ENCODE measurements around the gene ARHGEF28. TPM values are rescaled to one million over a fixed set of nuclear protein-coding genes. Genes with fewer than 3 reads are reported as not detected.

The ARHGEF28 gene
- polyA plus RNA-seq, 4 donors: 44.1 to 53.1 (median 50.1) TPM

DNA sequence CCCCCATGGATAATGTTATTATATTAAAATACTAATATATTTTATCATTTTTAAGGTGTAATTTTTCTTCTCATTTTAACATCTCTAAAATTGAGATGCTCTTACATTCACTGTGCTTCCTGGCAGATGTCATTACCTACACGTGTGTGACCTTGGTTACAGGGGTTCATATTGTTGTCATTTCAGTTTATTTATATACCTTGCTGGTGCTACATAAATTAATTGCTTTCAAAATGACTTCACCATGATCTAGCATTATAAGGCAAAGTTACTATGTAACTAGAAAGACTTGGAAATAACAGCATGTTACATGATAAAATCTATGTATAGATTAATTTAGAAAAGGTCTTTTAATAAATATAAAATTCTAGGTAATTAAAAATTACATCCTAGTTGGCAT lies 60.9 kb downstream of the ARHGEF28 start:
- no peak for DNase-seq (ENCODE audit: low read depth in 4 of 4, low spot score in 3 of 4)

GRCh38 chr5:73687357-73687756 lies 61.4 kb downstream of the ARHGEF28 start:
- no peak for DNase-seq (ENCODE audit: low read depth in 4 of 4, low spot score in 3 of 4)

GRCh38 chr5:73690015-73690414 lies 64.0 kb downstream of the ARHGEF28 start:
- DNase-seq (ENCODE audit: low read depth in 4 of 4, low spot score in 3 of 4): no peak

GRCh38 chr5:73691302-73692080 lies 65.5 kb downstream of the ARHGEF28 start:
- no peak for DNase-seq (ENCODE audit: low read depth in 4 of 4, low spot score in 3 of 4)

GRCh38 chr5:73692166-73692640 lies 66.2 kb downstream of the ARHGEF28 start:
- no peak for DNase-seq (ENCODE audit: low read depth in 4 of 4, low spot score in 3 of 4)

- no peak for DNase-seq (ENCODE audit: low read depth in 4 of 4, low spot score in 3 of 4)
Observed at GRCh38 chr5:73692981-73693380, 67.0 kb downstream of the ARHGEF28 start.

- no peak for DNase-seq (ENCODE audit: low read depth in 4 of 4, low spot score in 3 of 4)
Observed at GRCh38 chr5:73693573-73694061, 67.6 kb downstream of the ARHGEF28 start.

- DNase-seq (ENCODE audit: low read depth in 4 of 4, low spot score in 3 of 4): no peak
Observed at GRCh38 chr5:73694089-73694488, 68.1 kb downstream of the ARHGEF28 start.

DNA sequence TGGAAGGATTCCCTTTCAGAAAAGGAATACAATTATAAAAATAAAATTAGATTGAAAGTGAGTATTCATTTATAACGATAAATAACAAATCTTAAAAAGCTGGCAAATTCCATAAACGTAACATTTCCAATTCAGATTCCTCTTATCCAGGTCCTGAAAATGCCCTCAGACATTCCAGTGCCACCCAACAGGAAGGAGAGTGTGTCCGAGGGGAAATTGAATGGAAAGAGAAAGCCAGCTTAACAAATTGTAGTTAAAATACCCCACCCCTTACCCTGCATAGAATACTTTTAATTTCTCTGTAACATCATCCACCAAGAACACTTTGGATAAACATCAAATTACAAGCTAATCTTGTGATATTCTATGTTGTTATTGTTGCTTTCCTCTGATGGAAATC lies 72.0 kb downstream of the ARHGEF28 start:
- DNase-seq (ENCODE audit: low read depth in 4 of 4, low spot score in 3 of 4): no peak

DNA sequence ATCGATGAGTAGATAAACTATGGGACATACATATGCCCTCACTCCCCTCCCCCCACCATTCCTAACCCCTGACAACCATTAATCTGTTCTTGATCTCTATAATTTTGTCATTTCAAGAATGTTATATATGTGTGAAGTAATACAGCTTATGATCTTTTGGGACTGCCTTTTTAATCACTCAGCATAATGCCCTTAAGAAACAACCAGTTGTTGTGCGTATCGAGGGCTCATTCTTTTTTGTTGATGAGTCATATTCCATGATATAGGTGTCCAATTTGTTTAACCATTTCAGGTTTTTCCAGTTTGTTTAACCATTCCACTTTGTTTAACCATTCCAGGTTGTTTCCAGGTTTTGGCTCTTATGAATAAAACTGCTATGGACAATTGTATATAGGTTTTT lies 75.6 kb downstream of the ARHGEF28 start:
- no peak for DNase-seq (ENCODE audit: low read depth in 4 of 4, low spot score in 3 of 4)

- DNase-seq (ENCODE audit: low read depth in 4 of 4, low spot score in 3 of 4): no peak
Observed at GRCh38 chr5:73702534-73702933, 76.5 kb downstream of the ARHGEF28 start.

DNA sequence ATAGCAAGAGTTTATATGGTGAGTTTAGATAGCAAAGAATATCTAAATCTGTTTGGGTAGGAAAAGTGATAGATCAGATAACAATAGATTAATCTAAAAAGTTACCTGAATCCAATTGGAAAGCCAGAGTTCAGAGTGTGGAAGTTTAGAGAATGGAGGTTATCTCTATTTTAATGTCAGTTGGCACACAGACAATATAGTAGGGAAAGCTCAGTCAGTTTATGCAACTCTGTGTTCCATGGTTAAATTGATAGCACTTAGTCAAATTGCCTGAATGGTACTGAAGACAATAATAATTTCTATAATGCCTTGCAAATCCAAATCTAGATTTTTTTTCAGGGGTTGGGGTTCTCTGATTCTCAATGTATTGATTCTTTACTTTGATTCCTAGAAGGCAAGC lies 77.0 kb downstream of the ARHGEF28 start:
- no peak for DNase-seq (ENCODE audit: low read depth in 4 of 4, low spot score in 3 of 4)

GRCh38 chr5:73705364-73705763 lies 79.4 kb downstream of the ARHGEF28 start:
- DNase-seq (ENCODE audit: low read depth in 4 of 4, low spot score in 3 of 4): no peak

GRCh38 chr5:73706963-73707362 lies 81.0 kb downstream of the ARHGEF28 start:
- no peak for DNase-seq (ENCODE audit: low read depth in 4 of 4, low spot score in 3 of 4)

- no peak for DNase-seq (ENCODE audit: low read depth in 4 of 4, low spot score in 3 of 4)
Observed at GRCh38 chr5:73709536-73710129, 83.6 kb downstream of the ARHGEF28 start.

DNA sequence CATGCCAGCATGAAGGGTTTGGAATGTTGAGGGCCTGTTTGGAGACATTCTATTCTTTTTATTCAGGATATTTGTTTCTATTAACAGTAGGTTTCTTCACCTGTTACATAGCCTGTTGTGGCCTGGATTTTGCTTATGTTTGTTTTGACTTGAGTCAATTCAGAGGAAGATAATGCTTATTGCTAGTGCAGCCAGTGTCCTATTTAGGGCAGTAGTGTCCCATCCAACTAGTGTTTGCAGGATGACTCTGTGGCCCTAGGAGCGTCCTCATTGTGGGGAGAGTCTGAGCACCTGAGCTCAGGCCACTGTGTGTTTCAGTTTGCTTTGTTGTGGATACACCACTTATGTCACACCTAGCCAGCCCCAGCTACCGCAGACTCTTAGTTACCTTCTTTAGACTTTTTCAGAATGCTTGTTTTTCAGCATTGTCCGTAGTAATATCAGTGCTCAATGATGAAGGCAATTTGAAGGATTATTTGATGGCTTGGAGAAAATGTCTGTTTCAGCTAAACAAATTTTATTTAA lies 90.3 kb downstream of the ARHGEF28 start:
- no peak for DNase-seq (ENCODE audit: low read depth in 4 of 4, low spot score in 3 of 4)

DNA sequence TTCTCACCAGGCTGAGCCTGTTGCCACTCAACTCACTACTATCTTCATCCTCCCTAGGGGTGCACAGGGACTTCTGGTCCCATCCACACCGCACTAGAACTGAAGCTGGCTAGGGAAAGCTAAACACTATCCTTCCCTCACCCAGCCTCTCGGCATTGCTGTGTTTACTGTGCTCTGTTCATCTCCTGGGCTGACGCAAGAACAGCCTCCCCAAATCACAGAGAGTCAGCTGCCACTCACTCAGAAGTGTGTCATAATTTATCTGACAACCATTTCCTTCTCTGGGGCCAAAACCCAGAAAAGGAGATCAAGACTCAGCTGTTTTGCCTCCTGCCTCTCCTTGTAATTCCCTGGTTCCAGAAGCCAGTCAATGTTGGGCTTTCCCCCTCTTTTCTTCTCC lies 92.8 kb downstream of the ARHGEF28 start:
- DNase-seq (ENCODE audit: low read depth in 4 of 4, low spot score in 3 of 4): no peak

GRCh38 chr5:73719632-73720031 lies 93.6 kb downstream of the ARHGEF28 start:
- DNase-seq (ENCODE audit: low read depth in 4 of 4, low spot score in 3 of 4): no peak

DNA sequence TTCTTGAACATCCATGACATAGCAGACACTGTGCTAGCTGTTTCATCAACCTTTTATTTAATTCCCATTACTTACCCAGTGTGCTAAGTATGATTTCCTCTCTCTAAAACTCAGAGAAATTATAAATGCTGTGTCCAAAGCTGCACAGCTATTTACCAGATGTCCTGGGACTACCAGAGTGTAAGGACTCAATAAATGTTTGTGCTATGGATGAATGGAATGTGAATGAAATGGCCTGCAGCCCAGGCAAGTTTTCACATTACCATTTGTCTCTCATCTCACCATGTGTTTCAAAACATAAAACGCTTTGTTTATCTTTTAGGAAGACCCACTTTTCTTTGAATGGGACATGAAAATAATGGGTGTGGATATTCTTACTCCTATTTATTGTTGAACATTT lies 96.2 kb downstream of the ARHGEF28 start:
- peak in 2 of 4 donors; percentile 4 to 5 for DNase-seq (ENCODE audit: low read depth in 4 of 4, low spot score in 3 of 4)

GRCh38 chr5:73726071-73726470 lies 100.1 kb downstream of the ARHGEF28 start:
- no peak for DNase-seq (ENCODE audit: low read depth in 4 of 4, low spot score in 3 of 4)

- DNase-seq (ENCODE audit: low read depth in 4 of 4, low spot score in 3 of 4): no peak
Observed at GRCh38 chr5:73726606-73727231, 100.7 kb downstream of the ARHGEF28 start.

All from right renal pelvis (tissue), 4 donors.